Stimulated activated CD4-positive, alpha-beta T cell treated with anti-CD3 and anti-CD28 coated beads, Interleukin-4, amount 100 ng/mL, for 48 hours (primary cell): ENCODE results near the gene NFATC1.

Experiments used
- DNase-seq, 2 donors: peaks; one replicate each; pipeline ENCODE4 v3.0.0-alpha.2; 2020; ENCODE audit warnings: low read depth in 2 of 2

The NFATC1 gene

DNA sequence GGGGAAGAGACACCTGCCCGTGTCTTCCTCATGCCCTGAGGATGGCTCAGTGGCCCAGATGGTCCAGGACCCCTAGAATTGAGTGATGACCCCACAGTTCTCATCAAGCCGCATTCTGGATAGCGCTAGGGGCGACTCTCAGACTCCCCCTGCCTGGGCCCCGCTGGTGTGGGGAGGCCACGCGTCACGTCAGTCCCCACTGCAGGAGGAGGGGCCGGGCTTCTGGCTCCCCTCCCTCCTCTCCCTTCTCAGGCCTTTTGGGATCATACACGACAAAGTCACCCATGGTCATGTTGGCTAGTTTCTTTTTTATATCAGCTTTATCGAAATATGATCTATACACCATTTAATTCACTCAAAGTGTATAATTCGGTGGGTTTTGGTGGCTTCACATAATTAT lies 61.5 kb downstream of the NFATC1 start:
- no peak for DNase-seq

DNA sequence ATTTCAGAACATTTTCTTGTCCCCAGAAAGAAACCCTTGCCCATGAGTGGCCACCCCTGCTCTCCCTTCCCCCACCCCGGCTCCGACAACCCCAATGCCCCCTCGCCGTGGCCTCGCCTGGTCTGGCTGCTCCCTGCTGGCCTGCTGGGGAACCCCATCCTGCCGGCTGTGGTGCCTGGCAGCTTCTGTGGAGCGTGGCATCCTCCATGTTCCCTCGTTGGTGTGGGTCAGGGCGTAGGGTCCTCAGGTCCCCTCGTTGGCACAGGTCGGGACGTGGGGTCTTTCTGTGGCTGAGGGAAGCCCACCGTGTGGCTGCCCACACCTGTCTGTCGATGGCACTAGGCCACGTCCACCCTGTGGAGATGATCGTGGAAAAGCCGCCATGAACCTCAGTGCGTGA lies 61.9 kb downstream of the NFATC1 start:
- no peak for DNase-seq

DNA sequence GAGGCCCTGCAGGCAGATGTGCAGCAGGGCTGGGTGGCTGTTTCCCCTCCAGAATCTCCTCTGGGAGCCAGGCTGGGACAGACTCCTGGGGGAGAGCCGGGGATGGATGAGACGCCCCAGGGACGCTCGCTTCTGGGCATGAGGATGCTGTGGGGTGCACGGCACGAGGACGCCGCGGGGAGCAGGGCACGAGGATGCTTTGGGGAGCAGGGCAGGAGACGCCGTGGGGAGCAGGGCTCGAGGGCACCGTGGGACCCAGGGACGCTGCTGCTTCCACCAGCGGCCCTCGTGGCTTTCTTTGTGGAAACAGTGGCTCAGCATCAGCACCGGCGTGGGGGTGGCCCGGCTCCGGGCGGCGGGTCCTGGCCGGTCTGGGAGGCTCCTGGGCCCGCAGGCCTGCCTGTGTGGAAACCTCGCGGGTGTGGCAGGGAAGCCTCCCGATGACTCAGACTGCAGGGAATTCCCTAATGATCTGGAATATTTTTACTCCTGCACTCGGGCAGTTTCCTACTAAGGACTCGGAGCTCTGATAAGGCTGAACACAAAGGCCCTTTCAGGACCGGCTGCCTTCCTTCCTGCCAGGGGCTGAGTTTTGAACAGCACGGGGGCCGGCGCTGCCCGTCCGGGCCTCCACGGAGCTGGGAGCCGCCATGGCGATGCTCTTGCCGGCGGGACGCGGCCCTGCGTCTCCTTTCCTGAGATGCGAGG lies 62.6 kb downstream of the NFATC1 start:
- no peak for DNase-seq

DNA sequence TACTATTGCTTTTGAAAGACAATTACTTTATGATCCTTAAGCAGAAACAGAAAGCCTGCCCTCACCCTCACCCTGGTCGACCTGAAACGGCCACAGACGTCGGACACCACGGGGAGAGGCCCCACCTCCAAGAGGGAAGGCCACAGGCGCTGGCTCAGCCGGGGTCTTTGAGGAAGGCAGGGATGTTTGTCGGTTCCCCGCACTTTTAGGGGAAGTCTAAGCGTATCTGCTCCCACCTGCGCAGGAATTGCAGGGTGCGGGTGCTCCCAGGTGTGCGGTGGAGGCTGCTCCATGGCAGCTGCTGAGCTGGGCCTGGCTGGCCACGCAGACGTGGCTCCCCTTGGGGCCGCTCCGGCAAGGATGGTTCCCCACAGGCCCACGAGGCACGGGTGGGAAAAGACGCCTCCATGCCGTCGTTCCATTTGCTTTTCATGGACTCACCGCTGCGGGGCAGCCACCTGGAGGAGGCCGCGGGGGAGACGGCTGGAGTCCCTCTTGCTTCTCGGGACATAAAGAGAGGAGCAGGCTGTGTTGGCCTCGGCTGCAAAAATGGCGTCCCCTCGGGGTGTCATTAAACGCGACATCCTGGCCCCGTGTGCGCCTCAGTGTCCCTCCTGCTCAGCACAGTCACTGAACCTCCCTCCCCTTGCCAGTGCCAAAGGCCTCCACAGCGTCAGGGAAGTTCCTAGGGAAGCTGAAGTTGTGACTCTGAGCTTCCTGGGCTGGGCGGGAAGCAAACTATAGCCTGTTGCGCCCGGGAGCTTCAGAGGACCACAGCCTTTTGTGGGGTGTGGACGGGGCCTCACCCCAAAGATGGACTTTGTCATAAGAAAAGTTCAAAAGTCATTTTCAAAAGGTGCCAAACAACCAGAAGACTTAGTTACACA lies 63.4 kb downstream of the NFATC1 start:
- DNase-seq, result no peak

DNA sequence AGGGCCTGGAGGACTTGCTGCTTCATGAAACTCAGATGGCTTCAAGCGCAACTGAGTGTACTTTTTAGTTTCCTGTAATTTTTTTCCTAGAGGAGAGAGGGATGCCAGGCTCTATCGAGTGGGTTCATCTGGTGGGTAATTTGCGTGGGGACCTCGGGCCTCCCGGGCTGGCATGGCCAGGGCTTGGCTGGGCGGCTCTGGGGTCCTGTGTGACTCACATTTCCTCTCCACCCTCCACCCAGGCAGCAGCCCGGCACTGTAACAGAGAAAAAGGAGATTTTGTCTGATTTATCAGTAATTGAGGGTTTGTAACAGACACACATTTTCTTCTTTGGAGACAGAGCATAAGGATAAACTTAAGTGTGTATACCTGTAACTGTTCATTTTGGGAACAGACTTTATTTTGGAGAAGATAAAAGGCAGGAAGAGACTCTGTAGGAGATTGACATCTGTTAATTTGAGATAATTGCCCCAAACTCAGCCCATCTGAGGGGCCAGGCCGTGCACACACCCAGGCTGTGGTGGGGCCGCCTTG lies 64.3 kb downstream of the NFATC1 start:
- no peak for DNase-seq

GRCh38 chr18:79460481-79461300 lies 65.0 kb downstream of the NFATC1 start:
- DNase-seq, result no peak

- DNase-seq, result no peak
These were observed 65.9 kb downstream of the NFATC1 start for GRCh38 chr18:79461627-79462026.

GRCh38 chr18:79463424-79463960 lies 67.8 kb downstream of the NFATC1 start:
- no peak for DNase-seq

DNA sequence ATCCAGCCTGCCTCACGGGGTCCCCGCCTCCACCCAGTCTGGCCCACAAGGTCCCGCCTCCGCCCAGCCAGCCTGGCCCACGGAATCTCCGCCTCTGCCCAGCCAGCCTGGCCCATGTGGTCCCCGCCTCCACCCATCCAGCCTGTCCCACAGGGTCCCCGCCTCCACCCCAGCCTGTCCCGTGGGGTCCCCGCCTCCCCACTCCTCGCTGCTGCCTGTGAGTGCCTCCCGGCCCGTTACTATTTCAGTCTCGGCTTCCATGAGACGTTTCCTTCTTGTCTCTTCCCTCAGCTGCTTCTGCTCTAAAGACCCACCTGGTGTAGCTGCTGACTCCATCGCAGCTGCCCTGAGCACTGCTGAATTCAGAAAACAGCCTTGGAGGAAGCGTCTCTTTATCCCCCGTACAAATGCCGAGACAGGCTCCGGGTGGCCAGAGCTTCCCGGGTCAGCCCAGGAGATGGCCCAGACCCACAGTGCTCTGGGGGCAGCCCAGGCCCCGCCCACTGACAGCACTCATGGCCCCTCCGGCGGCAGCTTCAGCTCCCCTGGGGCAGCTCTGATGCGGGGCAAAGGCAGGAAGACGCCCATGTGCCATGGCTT lies 69.8 kb downstream of the NFATC1 start:
- no peak for DNase-seq

- no peak for DNase-seq
These were observed 70.9 kb downstream of the NFATC1 start for GRCh38 chr18:79466591-79466990.

GRCh38 chr18:79467126-79467525 lies 71.4 kb downstream of the NFATC1 start:
- DNase-seq, result no peak

DNA sequence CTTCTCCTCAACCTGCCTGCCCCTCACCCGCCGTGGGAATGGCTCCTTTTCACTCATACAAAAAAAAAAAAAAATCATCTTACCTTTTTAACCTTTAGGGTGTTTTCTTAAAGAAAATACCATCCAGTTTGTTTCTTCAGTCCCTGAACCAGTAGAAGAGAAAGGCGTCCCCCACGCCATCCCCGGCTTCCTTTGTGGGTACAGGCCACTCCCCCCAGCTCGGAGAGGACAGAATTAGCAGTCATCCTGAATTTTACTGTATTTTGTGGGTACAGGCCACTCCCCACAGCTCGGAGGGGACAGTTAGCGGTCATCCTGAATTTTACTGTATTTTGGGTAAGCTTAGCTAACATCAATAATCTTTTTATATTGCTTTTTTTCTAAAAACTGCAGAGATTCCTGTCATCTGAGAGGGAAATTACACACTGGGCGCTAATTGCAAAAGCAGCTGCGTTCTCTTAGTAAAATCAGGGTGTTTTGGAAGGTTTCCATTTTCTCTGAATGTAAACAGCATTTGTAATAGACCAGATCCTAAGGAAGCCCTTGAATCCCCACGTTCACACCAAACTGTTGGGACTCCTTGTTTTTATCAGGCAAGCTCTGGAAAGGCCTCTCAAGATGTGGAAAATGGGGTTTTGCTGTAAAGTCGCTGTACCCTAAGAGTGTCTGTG lies 72.5 kb downstream of the NFATC1 start:
- no peak for DNase-seq

DNA sequence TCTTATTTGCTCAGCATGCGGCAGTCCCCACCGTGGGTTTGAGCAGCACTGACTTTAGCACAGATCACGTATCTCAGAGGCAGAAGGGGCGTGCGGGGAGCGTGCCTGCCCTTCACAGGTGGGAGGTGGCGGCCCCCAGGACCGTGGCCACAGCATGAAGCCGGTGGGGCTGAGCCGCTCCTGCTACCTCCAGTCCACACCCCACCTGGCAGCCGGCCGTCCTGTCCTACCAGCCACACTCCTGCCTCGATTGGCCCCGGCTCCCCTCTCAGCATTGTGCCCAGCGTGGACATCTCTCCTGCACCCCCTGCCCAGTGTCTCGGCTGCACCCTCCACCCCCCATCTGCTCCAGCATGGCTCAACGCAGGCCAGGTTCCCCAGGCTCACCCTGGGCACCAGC lies 73.6 kb downstream of the NFATC1 start:
- DNase-seq, result no peak

DNA sequence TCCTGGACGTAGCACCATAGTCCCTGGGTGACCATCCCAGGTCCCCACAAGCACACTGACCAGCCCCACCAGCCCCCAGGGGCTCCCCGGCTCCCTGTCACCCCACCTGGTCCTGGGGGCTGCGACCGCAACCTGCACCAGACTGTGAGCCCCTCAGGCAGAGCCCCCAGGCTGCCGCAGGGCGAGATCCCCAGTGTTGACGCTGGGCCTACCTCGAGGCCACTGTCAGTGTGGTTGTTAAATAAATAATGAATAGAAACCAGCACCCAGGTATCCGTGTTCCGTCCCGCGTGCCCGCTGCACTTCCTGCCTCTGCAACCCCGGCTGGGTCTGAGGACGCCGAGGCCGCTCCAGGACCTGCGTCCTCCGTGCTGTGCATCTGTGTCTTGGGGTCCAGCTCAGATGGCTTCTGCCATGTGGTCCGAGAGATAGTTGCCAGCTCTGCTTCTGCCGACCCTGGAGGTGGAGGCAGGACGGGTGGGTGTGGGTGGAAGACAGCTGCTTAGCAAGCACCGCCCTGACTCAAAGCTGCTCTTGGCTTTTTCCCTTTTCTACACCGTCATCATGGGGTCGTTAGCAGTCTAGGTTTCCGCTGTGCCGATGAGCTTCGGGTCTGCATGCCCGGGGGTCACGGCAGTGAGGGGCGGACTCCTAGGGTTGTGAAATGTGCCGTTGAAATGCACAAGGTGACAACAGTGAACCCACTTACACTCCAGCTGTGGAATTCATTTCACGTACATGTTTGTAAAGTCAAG lies 74.2 kb downstream of the NFATC1 start:
- DNase-seq, result no peak

DNA sequence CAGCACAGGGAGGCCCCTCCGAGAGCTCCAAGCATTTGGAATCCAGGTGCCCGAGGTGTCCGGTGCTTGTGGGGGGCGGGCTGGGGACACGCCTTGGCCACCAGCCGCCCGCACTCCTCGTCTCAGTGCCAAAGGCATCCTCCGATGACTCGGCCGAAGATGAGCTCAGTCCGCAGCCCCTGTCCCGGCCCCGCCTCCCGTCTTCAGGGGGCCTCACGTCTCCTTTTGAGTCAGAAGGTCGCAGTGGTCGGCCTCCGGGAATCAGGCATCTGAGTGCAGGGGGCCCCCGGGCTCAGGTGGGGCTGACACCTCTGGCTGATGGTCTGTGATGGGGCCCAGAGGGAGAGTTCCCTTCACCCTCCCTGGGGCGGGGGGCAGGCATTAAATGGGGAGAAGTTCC lies 74.8 kb downstream of the NFATC1 start:
- no peak for DNase-seq

DNA sequence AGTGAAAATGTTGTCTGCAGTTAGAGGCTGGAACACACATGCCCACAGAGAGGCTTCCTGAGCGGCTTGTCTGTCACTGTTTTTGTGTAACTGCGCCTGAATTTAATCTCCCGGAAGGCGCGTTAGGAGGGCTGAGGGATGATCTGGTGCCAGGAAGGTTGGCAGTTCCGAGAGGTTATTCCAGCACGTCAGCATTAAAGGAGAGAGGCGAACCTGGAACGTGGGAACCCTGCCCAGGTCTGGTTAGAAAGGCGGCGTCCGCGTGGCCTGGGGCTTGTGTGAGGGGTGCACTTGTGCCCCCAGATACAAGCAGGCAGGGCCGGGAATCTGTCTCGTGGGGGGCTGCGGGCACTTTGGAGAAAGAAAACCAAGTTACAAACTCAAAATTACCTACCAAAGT lies 75.3 kb downstream of the NFATC1 start:
- DNase-seq, result no peak

DNA sequence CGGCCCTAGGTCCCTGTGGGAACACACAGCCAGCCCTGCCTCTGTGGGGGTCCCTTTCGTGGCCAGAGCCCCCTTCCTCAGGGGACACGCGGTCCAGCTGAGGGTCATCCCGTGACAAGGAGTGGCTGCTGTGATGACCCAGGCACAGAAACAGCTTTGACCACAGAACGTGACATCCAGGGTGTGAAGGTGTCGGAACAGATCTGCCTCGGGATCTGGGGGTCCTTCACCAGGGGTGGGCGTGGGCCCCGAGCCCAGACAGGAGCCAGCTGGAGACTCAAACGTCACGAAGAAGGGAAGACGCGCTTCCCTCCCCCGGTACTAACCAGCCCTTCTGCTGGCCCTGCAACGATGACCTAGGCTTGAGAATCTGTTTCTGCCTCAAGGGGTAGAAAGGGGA lies 75.9 kb downstream of the NFATC1 start:
- no peak for DNase-seq

DNA sequence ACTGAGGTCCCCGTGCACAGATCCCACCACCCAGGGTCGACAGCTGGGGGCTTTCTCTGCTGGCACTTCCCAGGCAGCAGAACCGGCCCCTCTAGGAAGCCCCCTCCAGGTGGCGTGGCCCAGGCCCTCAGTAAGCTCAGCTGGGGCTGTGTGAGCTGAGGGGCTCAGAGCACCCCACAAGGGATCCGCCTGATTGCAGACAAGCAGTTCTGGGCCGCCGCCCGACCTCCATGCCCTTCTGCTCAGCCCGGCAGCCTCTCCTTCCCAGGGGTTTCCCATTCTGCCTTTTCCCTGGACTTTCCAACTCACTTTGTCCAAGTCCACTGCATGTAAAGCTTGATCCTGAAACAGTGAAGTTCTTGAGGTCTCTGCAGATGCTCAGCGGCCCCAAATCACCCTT lies 76.4 kb downstream of the NFATC1 start:
- no peak for DNase-seq

GRCh38 chr18:79472946-79473345 lies 77.2 kb downstream of the NFATC1 start:
- no peak for DNase-seq
